ENCODE results near the gene RSU1. TPM values are rescaled to one million over a fixed set of nuclear protein-coding genes. Genes with fewer than 3 reads are reported as not detected.

The RSU1 gene
- total RNA-seq, 1 donor, result 94.1 TPM

DNA sequence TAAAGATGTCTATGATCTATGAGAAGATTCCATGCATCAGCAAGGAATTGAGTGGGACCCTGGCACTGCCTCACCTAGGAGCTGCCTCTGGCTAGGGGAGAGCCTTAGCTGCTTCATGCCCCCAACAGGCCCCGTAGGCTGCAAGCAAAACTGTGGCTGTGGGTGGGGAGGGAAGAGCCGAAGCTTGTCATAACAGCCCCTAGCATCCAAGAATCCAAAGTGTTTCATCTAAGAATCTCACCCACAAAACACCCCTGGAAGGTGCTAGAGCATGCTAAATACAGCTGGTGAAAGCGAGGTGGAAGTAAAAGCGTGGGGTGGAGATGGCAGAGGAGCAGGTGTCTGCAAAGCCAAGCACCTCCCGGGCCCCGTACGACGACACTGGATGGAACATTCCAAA is 208.0 kb downstream of the RSU1 start:
- DNase-seq (ENCODE audit: insufficient read length, low spot score, missing footprints), result no peak
- no peak overlapping the region for H3K4me3 ChIP-seq (ENCODE audit: insufficient read depth, low read length)
- no peaks in the 10 kb centered on the region for H3K4me1 ChIP-seq (ENCODE audit: insufficient read depth, low read length)
- no peaks in the 10 kb centered on the region for H3K27me3 ChIP-seq (ENCODE audit: insufficient read depth, low read length)
- H3K27ac ChIP-seq (ENCODE audit: low read depth, low read length), result no peak overlapping the region
- H3K9me3 ChIP-seq (ENCODE audit: low read depth, low read length), result no peaks in the 10 kb centered on the region
- TF ChIP-seq, protein P1, sequence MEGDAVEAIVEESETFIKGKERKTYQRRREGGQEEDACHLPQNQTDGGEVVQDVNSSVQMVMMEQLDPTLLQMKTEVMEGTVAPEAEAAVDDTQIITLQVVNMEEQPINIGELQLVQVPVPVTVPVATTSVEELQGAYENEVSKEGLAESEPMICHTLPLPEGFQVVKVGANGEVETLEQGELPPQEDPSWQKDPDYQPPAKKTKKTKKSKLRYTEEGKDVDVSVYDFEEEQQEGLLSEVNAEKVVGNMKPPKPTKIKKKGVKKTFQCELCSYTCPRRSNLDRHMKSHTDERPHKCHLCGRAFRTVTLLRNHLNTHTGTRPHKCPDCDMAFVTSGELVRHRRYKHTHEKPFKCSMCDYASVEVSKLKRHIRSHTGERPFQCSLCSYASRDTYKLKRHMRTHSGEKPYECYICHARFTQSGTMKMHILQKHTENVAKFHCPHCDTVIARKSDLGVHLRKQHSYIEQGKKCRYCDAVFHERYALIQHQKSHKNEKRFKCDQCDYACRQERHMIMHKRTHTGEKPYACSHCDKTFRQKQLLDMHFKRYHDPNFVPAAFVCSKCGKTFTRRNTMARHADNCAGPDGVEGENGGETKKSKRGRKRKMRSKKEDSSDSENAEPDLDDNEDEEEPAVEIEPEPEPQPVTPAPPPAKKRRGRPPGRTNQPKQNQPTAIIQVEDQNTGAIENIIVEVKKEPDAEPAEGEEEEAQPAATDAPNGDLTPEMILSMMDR (IDR thresholded peaks at IDR 0.05; ENCODE audit: extremely low read depth, low read depth, low read length), result no peak
- no peak overlapping the region for H3K4me2 ChIP-seq (ENCODE audit: insufficient read depth, low read length)
- H2AFZ ChIP-seq (ENCODE audit: low read length), result no peak overlapping the region
- peaks cover 43% of the 10 kb centered on the region for H4K20me1 ChIP-seq (ENCODE audit: insufficient read depth, low read length)
- H3K79me2 ChIP-seq (ENCODE audit: insufficient read depth, low read length), result no peaks in the 10 kb centered on the region
- no peaks in the 10 kb centered on the region for H3K36me3 ChIP-seq (ENCODE audit: insufficient read depth, low read length)

DNA sequence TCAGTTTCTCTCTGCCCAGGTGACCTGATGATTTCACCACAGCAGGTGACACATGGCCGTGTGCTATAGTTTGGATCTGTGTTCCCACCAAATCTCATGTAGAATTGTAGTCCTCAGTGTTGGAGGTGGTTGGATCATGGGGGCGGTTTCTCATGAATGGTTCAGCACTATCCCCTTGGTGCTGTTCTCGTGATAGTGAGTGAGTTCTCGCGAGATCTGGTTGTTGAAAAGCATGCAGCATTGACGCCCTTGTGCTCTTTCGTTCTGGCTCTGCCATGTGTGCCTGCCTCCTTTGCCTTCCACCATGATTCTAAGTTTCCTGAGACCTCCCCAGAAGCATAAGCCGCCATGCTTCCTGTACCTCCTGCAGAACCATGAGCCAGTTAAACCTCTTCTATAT is 210.3 kb downstream of the RSU1 start:
- Histone ChIP-seq H3K4me2 (ENCODE audit: insufficient read depth, low read length) (no peak overlapping the region), H3K9me3 (ENCODE audit: low read depth, low read length) (no peaks in the 10 kb centered on the region), H3K27me3 (ENCODE audit: insufficient read depth, low read length) (no peaks in the 10 kb centered on the region), H3K27ac (ENCODE audit: low read depth, low read length) (no peak overlapping the region), H3K4me3 (ENCODE audit: insufficient read depth, low read length) (no peak overlapping the region), H2AFZ (ENCODE audit: low read length) (no peak overlapping the region), H4K20me1 (ENCODE audit: insufficient read depth, low read length) (peaks cover 27% of the 10 kb centered on the region), H3K79me2 (ENCODE audit: insufficient read depth, low read length) (no peaks in the 10 kb centered on the region), H3K36me3 (ENCODE audit: insufficient read depth, low read length) (no peaks in the 10 kb centered on the region), H3K4me1 (ENCODE audit: insufficient read depth, low read length) (no peaks in the 10 kb centered on the region)
- DNase-seq (ENCODE audit: insufficient read length, low spot score, missing footprints), result no peak
- TF ChIP-seq, protein P1 (IDR thresholded peaks at IDR 0.05; ENCODE audit: extremely low read depth, low read depth, low read length), result no peak

DNA sequence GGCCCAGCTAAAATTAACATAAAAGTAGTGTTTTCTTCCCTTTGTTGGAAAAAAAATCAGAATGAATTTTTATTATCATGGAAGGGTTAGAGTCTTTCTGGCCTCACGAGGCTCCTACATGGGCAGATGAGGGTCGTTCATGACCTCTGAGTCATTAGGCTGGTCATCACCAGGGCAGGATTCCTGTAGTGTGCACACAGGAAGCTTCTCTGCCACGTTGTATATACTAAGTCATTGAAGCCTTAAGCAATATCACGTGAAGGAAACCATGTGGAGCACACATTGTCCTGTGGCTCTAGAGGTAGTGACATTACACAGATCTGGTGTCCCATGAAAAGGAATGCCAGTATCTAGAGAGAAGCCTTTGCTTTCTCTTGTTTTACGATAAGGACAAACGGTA is 210.8 kb downstream of the RSU1 start:
- H3K4me2 ChIP-seq (ENCODE audit: insufficient read depth, low read length), result no peak overlapping the region
- no peak for DNase-seq (ENCODE audit: insufficient read length, low spot score, missing footprints)
- peaks cover 26% of the 10 kb centered on the region for H4K20me1 ChIP-seq (ENCODE audit: insufficient read depth, low read length)
- H2AFZ ChIP-seq (ENCODE audit: low read length), result no peak overlapping the region
- H3K27me3 ChIP-seq (ENCODE audit: insufficient read depth, low read length), result no peaks in the 10 kb centered on the region
- H3K36me3 ChIP-seq (ENCODE audit: insufficient read depth, low read length), result no peaks in the 10 kb centered on the region
- no peaks in the 10 kb centered on the region for H3K79me2 ChIP-seq (ENCODE audit: insufficient read depth, low read length)
- no peaks in the 10 kb centered on the region for H3K9me3 ChIP-seq (ENCODE audit: low read depth, low read length)
- no peak overlapping the region for H3K4me3 ChIP-seq (ENCODE audit: insufficient read depth, low read length)
- TF ChIP-seq, protein P1 (IDR thresholded peaks at IDR 0.05; ENCODE audit: extremely low read depth, low read depth, low read length), result no peak
- no peaks in the 10 kb centered on the region for H3K4me1 ChIP-seq (ENCODE audit: insufficient read depth, low read length)
- H3K27ac ChIP-seq (ENCODE audit: low read depth, low read length), result no peak overlapping the region

DNA sequence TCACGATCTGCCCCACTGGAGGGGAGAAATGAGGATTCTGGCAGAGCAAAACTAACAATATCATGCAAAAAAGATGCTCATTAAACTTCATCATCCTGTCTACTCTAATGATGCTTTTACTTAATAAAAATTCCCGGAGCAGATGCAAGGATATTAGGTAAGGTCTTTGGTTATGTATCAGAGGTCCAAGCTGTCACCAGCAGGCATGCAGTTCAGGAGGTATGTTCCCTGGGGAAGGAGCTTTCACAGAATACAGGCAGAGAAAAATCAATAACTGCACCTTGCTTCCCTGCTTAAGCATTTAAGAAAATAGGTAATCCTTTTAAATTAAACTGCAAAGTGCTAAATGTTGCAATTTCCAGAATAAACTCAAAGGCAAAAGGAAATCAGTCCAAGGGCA is 213.9 kb downstream of the RSU1 start:
- TF ChIP-seq, protein P1 (IDR thresholded peaks at IDR 0.05; ENCODE audit: extremely low read depth, low read depth, low read length), result no peak
- H4K20me1 ChIP-seq (ENCODE audit: insufficient read depth, low read length), result peaks cover 16% of the 10 kb centered on the region

More for the DNA sequence above, 213.9 kb downstream of the RSU1 start:
- H3K4me2 ChIP-seq (ENCODE audit: insufficient read depth, low read length), result no peak overlapping the region
- H2AFZ ChIP-seq (ENCODE audit: low read length), result no peak overlapping the region
- no peaks in the 10 kb centered on the region for H3K9me3 ChIP-seq (ENCODE audit: low read depth, low read length)
- H3K4me3 ChIP-seq (ENCODE audit: insufficient read depth, low read length), result no peak overlapping the region
- H3K79me2 ChIP-seq (ENCODE audit: insufficient read depth, low read length), result no peaks in the 10 kb centered on the region
- H3K36me3 ChIP-seq (ENCODE audit: insufficient read depth, low read length), result no peaks in the 10 kb centered on the region
- no peaks in the 10 kb centered on the region for H3K4me1 ChIP-seq (ENCODE audit: insufficient read depth, low read length)
- H3K27ac ChIP-seq (ENCODE audit: low read depth, low read length), result no peak overlapping the region
- no peak for DNase-seq (ENCODE audit: insufficient read length, low spot score, missing footprints)
- no peaks in the 10 kb centered on the region for H3K27me3 ChIP-seq (ENCODE audit: insufficient read depth, low read length)
